CMK (cell line): ENCODE measurements around the gene MITD1.
A peak's percentile ranks its signal among the peaks of the same experiment; 100 is the strongest.
"Not testable (repeated sequence)": the region's sequence is repeated elsewhere in the genome, so short reads cannot be mapped to it uniquely, and the experiment has no call there.

Experiments
- DNase-seq: peaks from one replicate; pipeline ENCODE4 v3.0.0-alpha.2; 2010; ENCODE audit warnings: low read depth

MITD1 gene

DNA sequence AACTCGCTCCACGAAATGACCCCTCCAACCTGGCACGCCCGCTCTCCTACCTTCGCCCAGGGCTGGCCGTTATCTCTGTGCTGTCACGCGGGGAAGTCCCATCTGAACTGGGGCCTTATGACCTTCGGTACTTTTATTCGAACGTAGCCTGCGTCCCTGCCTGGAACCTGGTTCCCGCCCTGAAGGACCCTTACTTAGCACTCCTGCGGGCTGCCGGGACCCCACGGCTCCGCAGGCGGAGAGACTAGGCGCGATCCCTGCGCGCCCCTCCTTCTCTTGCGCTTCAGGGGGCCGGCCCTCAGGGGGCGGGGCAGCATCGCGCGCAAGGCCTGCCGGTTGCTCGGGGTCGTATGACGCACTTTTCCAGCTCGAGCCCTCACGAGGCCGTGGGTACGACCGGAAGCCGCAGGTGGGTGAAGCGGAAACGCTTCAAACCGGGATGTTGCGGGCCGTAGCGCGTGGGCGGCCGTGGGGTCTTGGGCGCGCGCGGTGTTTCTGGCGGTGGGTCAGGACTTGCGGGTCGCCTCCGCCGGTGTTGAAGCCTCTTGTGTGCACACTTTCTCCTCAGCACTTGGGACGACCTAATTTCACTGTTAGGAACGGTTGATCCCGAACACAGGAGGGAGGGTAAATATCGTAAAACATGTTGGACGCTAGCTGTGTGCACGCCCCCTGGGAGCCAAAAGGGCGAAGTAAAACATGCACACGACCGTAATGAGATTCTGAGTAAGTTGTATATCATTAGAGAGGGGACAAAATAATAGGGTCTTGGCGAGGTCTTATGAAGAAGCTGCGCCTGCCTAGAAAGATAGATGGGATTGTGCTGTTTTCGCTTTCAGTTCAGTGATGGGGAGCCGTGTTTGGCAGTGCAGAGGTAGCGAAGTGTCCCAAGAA, 26.0 kb downstream of the MITD1 start, which contains the start of the genes LIPT1 and TSGA10:
TSS of gene LIPT1 (plus strand) at position 325 of the 894 bp plus-strand sequence. CDS start 6,991 bp downstream, outside the sequence.
TSS of gene TSGA10 (minus strand) at position 300 of the 894 bp plus-strand sequence. CDS start 45,503 bp downstream, outside the sequence.
- DNase-seq, result peak; percentile 63

DNA sequence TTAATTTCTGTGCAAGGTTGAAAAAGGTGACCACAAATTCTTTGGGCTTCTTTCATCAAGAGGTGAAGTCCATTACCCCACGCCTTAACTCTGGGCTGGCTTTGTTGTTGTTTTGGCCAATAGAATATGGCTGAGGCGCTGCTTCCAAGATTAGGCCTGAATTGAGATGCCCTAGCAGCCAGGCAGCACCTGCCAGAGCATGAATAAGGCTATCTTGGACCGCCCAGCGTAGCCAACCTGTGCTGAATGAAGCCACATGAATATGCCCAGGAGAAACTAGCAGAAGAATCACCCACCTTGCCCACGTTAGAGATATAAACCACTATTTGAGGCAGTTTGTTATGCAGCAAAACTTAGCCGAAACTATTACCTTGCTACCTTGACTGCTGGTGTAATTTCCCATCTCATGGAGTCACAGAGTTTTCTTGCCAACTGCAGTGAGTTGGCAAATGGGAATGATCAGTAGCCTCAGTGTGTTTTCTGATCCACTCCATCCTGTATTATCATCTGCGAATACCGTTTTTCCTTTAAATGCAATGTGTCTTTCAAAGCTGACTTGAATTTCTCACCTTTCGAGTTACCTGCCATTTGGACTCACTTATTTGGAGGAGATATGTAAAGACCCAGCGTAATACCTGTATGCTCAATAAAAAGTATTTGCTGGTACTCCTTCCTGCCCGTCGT, 26.8 kb downstream of the MITD1 start:
- DNase-seq, result no peak

DNA sequence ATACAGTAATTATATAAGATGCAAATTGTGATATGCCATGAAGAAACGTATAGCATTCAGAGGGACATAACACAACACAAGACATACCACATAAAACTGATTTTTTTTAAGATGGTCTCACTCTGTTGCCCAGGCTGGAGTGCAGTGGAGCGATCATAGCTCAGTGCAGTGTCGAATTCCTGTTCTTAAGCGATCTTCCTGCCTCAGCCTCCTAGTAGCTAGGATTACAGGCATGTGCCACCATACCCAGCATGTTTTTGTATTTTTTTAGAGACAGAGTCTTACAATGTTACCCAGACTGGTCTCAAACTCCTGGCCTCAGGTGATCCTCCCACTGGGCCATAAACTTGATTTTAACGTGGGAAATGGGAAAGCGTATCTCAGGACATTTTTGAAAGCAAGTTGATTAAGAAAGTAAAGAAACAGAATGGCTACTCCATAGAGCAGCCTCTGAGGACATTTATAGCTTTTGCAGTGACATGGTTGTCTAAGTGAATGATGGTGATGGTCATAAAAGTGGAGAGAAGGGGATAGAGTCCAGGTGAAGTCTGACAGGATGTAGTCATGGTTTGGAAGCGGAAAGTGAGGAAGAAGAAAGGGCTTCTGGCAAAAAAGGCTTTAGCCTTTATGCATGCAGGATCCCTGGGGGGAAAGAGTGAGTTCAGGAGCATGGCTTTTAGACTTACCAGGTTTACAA, 28.5 kb downstream of the MITD1 start:
- no peak for DNase-seq

DNA sequence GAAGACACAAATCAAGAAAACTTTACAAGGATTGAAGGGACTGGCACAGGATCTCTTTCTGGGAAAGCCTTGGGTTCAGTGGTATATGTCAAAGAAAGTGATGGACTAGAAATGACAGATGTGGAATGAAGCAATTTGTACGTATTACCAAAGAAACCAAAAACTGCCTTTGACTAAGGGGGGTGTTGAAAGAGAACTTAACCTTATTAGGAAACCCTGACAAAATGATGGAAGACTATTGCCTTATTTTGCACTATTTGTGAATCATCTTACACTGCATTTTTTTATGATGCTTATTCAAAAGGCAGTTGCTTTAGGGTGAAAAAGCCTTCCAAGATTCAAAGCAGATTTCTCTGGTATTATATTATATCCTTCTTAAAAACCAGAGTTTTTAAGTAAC, 30.2 kb downstream of the MITD1 start:
- no peak for DNase-seq

DNA sequence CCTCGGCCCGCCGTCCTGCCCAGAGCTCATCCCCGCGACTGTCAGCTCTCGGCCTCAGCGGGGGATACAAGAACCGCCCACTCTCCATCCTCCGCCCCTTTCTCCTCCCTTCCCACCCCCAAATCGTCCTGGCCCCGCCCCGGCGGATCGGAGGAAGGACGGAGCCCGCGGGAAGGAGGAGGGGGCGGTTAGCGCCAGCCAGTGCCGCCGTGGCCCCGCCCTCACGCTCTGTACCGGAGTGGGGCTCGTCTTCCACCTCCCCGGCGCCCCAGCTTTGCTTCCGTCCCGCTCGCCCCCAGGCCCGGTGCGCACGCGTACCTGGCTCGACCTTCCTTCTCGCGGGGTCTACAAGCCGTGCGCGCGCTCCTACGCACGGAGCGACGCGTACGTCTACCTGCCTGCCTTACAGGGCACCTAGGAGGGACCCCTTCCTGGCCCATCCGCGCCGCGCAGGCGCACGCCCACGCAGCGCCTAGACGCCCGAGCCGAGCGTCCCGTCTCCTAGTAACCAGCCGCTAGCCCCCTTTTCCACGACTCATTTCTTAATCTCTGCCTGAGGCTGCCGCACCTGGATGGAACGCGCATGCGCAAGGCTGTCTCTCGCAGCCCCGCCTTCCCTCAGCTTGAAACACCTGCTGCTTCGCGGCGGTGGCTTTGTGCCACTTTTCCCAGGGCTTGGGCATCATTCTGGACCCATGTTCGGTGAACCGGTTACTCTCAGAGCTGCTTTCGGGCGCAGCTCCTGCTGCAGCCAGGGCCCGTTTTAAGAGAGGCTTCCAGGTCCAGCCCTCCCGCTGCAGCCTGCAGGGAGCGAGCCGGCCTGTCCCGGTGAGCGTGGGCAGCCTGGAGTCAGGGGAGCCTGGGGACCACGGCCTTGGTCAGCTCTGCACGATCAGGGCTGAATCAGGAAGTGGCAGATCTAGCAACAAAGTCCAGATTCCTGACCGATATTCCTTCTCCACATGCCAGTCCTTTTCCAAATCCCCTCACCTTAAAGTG, 39.4 kb downstream of the MITD1 start, which contains the start of gene C2orf15:
TSS of gene C2orf15 (plus strand) at position 598 of the 999 bp plus-strand sequence. CDS start 8,852 bp downstream, outside the sequence.
- peak; percentile 63 for DNase-seq

DNA sequence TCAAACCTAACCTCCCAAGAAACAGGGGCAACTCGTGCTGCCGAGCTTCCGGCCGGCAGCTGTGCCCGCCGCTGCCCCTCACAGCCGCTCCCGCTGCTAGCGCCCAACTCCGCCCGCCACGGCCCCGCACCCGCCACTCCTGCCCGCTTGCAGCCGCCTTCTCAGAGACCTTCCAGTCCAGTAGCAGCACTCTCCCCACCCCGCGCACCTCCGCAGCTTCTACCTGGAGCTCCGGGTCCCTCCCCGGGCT, 40.1 kb downstream of the MITD1 start:
- no peak for DNase-seq

- no peak for DNase-seq
Measured at GRCh38 chr2:99140056-99140859, 40.6 kb downstream of the MITD1 start.

DNA sequence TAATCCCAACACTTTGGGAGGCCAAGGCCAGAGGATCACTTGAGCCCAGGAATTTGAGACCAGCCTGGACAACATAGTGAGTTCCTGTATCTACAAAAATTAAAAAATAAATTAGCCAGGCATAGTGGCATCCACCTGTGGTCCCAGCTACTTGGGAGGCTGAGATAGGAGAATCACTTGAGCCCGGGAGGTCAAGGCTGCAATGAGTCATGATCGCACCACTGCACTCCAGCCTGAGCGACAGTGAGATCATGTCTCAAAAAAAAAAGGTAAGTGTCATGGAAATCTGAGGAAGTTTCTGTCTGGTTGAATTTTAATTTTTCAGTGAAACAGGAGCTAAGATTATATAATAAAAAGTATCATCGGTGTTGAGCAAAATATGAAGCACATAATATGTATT, 41.9 kb downstream of the MITD1 start:
- no peak for DNase-seq

GRCh38 chr2:99135044-99135556, 45.8 kb downstream of the MITD1 start:
- DNase-seq, result not testable (repeated sequence)

- DNase-seq, result no peak
Measured at GRCh38 chr2:99127981-99128380, 52.9 kb downstream of the MITD1 start.
